Thoracic aorta (tissue), 2 donors: ENCODE measurements around the gene POU2F2. TPM values are rescaled to one million over a fixed set of nuclear protein-coding genes. Genes with fewer than 3 reads are reported as not detected.

ENCODE experiments used
- ATAC-seq: fragments of 150-250 bp; one replicate; pipeline ENCODE4 v1.8.0; 2017; ENCODE audit warnings: low read depth; ENCODE audit not compliant: insufficient number of reproducible peaks, low FRiP score
- DNase-seq: peaks from one replicate; pipeline ENCODE4 v3.0.0-alpha.2; 2020; ENCODE audit warnings: low spot score
- H3K27ac ChIP-seq, 2 donors: fragments of 200-600 bp; sonication (generic); 1 replicate in 1 of 2; 2 replicates in 1 of 2; pipeline ENCODE4 v1.5.1; 2016; ENCODE audit warnings: mild to moderate bottlenecking in 2 of 2, moderate library complexity in 2 of 2
- H3K27me3 ChIP-seq: fragments of 200-600 bp; sonication (generic); replicated peaks from 2 replicates; pipeline ENCODE4 v1.6.0; 2016; ENCODE audit warnings: mild to moderate bottlenecking; ENCODE audit not compliant: insufficient read depth
- H3K36me3 ChIP-seq: fragments of 200-600 bp; sonication (generic); one replicate; pipeline ENCODE4 v1.5.1; 2016
- H3K4me1 ChIP-seq, 2 donors: fragments of 200-600 bp; sonication (generic); 1 replicate in 1 of 2; 2 replicates in 1 of 2; pipeline versions ENCODE4 v1.5.1 to v1.6.0; 2016; ENCODE audit warnings: low read depth in 2 of 2, mild to moderate bottlenecking in 1 of 2; ENCODE audit not compliant: control insufficient read depth in 1 of 2
- H3K4me3 ChIP-seq: fragments of 200-600 bp; sonication (generic); 2 replicates; pipeline ENCODE4 v1.5.1; 2016; ENCODE audit warnings: mild to moderate bottlenecking
- H3K9me3 ChIP-seq: fragments of 200-600 bp; sonication (generic); 2 replicates; pipeline ENCODE4 v1.5.1; 2016
- CTCF ChIP-seq: fragments of 200-600 bp; sonication (generic); IDR thresholded peaks from one replicate; pipeline ENCODE4 v1.5.1; 2019; ENCODE audit warnings: antibody characterized with exemption
- total RNA-seq, 2 donors: library from RNA; depleted of rRNA; stranded (reverse); fragments of >200 nt; gene quantifications; one replicate each; pipeline versions ENCODE4 v1.1.0 to v1.2.3, GENCODE V29; 2016

Gene POU2F2
- total RNA-seq, 2 donors from 2014 or later, result 0.85 to 5.8 TPM

- peaks cover 5 to 18% of the 10 kb centered on the region in 2 donors for H3K4me1 ChIP-seq
- TF ChIP-seq CTCF, result no peak
- H3K36me3 ChIP-seq, result no peaks in the 10 kb centered on the region
- no peaks in the 10 kb centered on the region for H3K9me3 ChIP-seq
- H3K27me3 ChIP-seq, result peaks cover 15% of the 10 kb centered on the region
- ATAC-seq (no peak), DNase-seq (no peak)
- peak overlapping the region; percentile 81 for H3K4me3 ChIP-seq
- H3K27ac ChIP-seq, result no peak overlapping the region
These were observed 43.9 kb upstream of the POU2F2 start for GRCh38 chr19:42175952-42176648.

GRCh38 chr19:42174958-42175734 lies 42.9 kb upstream of the POU2F2 start:
- no peaks in the 10 kb centered on the region for H3K9me3 ChIP-seq
- no peak overlapping the region for H3K27ac ChIP-seq
- no peak for ATAC-seq
- peaks cover 15% of the 10 kb centered on the region for H3K27me3 ChIP-seq
- TF ChIP-seq CTCF, result no peak
- no peak overlapping the region for H3K4me3 ChIP-seq
- peaks cover 5 to 18% of the 10 kb centered on the region in 2 donors for H3K4me1 ChIP-seq
- DNase-seq, result no peak
- H3K36me3 ChIP-seq, result no peaks in the 10 kb centered on the region

- ATAC-seq, result no peak
- no peak for DNase-seq
- H3K4me3 ChIP-seq, result no peak overlapping the region
- no peaks in the 10 kb centered on the region for H3K9me3 ChIP-seq
- peaks cover 8% of the 10 kb centered on the region for H3K27me3 ChIP-seq
- H3K4me1 ChIP-seq, result peaks cover 5 to 18% of the 10 kb centered on the region in 2 donors
- no peak overlapping the region for H3K27ac ChIP-seq
- no peak for TF ChIP-seq CTCF
- no peaks in the 10 kb centered on the region for H3K36me3 ChIP-seq
These were observed 41.9 kb upstream of the POU2F2 start for GRCh38 chr19:42174188-42174587.

GRCh38 chr19:42173695-42174094 lies 41.4 kb upstream of the POU2F2 start:
- no peak overlapping the region for H3K4me3 ChIP-seq
- peaks cover 5 to 18% of the 10 kb centered on the region in 2 donors for H3K4me1 ChIP-seq
- H3K27me3 ChIP-seq, result peaks cover 3% of the 10 kb centered on the region
- H3K9me3 ChIP-seq, result no peaks in the 10 kb centered on the region
- no peak for DNase-seq
- no peak for TF ChIP-seq CTCF
- ATAC-seq, result no peak
- H3K27ac ChIP-seq, result no peak overlapping the region
- H3K36me3 ChIP-seq, result no peaks in the 10 kb centered on the region

GRCh38 chr19:42172261-42172660 lies 40.0 kb upstream of the POU2F2 start:
- TF ChIP-seq CTCF, result no peak
- no peak overlapping the region for H3K27ac ChIP-seq
- peaks cover 5 to 14% of the 10 kb centered on the region in 2 donors for H3K4me1 ChIP-seq
- ATAC-seq (no peak), DNase-seq (no peak)
- no peaks in the 10 kb centered on the region for H3K9me3 ChIP-seq
- H3K36me3 ChIP-seq, result no peaks in the 10 kb centered on the region
- no peaks in the 10 kb centered on the region for H3K27me3 ChIP-seq
- H3K4me3 ChIP-seq, result no peak overlapping the region
